Erythroblast (primary cell): Measurements from ENCODE around the gene STT3B.

Source experiments
- DNase-seq, 2 experiments: peaks; one replicate each; lab custom pipeline; 2025; lab: John Stamatoyannopoulos, UW
- GATA1 ChIP-seq: IDR thresholded peaks from 2 replicates; pipeline ENCODE4 v1.6.1; 2011; ENCODE audit warnings: low read depth, mild to moderate bottlenecking, control low read depth, low read length, moderate library complexity
- POLR2A ChIP-seq: IDR thresholded peaks from 2 replicates; pipeline ENCODE4 v1.6.1; 2011; ENCODE audit warnings: mild to moderate bottlenecking, low read length

STT3B gene

DNA sequence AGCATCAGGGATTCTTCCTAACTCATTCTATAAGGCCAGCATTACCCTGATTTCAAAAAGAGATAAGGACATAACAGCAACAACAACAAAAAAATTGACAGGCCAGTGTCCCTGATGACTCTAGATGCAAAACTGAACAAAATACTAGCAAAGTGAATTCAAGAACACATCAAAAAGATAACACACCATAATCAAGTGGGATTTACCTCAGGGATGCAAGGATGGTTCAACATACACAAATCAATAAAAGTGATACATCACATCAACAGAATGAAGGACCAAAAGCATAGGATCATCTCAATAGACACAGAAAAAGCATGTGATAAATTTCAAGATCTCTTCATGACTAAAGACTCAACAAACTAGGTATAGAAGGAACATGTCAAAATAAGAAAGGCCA lies 119.6 kb downstream of the STT3B start:
- DNase-seq: no peak
- TF ChIP-seq GATA1 (no peak), POLR2A (no peak)

DNA sequence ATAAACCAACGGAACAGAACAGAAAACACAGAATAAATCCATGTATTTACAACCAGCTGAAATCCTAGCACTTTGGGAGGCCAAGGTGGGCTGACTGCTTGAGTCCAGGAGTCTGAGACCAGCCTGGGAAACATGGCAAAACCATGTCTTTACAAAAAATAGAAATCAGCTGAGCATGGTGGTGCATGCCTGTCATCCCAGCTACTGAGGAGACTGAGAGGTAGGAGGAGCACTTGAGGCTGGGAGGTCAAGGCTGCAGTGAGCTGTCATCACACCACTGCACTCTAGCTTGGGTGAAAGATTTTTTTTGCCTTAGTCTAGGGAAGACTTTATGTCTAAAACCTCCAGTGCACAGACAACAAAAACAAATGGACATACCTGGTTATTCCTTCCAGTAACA lies 120.7 kb downstream of the STT3B start:
- no peak for TF ChIP-seq POLR2A
- TF ChIP-seq GATA1: no peak
- no peak for DNase-seq

DNA sequence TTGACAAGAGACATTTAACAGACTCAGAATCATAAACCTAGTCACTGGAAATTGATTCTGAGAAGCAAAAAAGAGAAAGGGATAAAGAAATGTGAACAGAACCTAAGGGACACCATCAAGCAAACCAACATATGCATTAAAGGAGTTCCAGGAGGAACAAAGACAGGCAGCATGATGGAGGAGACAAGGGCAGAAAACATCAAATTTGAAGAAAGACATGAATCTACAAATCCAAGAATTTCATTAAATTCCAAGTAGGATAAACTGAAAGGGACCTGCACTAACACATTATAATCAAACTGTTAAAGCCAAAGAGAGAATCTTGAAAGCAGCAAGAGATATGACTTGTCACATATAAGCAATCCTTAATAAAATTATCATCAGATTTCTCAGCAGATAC lies 122.3 kb downstream of the STT3B start:
- no peak for TF ChIP-seq GATA1
- no peak for TF ChIP-seq POLR2A
- no peak for DNase-seq

DNA sequence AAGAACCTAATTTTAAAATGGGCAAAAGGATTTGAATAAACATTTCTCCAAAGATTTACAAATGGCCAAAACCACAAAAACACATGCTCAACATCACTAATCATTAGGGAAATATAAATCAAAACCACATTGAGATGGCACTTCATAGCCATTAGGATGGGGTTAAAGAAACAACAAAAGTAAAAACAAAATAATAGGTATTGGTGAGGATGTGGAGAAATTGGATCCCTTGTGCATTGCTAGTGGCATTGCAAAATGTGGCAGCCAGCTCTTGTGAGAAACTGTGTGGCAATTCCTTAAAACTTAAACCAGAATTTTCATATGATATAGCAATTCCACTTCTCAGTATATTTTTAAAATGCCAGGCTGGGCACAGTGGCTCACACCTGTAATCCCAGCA lies 126.5 kb downstream of the STT3B start:
- no peak for TF ChIP-seq POLR2A
- no peak for TF ChIP-seq GATA1
- no peak for DNase-seq

DNA sequence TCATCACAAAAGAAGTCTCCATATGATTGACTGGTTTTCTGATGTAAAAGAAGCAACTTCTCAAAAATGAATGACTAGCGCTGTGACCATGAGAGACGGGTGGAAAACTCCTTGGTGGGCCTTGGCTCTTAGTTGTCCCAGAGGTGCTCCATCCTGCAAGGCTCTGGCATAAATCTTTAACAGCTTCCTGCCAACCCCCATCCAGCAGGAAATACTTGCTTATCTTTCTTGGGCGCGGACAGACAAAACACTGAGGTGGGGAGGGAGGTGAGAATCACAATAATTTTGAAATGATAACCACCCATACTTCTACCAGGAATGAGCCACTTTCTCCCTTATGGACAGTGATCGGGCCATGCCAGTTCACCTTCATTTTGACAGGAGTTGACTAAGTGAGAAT lies 128.6 kb downstream of the STT3B start:
- TF ChIP-seq GATA1: no peak
- no peak for TF ChIP-seq POLR2A
- DNase-seq: no peak

DNA sequence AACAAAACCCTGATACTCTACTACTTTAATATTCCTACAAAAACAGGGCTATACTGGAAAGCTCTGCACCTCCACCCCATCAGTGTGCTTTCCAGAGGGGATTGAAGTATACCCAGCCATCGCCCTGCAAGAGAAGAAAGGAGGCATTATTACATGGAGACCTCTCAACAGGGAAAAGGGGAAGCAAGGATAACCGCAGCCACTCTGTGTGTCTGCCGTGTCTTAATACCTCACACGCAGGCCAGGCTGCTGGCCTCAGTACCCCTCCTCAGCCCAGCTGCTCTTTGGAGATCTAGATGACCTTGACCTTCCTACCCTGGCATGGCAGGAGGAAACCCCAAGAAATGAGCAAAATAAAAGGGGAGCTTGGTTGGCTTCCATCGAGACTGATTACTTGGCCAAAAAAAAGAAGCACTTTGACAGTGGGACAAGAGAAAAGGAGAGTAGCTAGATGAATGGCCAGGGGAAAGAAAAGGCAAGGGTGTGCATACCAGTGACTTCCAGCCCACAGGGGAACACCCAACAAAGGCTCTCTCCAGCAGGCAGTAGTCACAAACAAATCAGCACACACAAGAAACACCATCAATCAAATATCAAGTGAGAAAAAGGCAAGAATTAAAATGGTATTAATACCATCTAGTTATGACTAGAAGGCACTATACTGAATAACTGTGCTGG lies 129.4 kb downstream of the STT3B start:
- DNase-seq: no peak
- TF ChIP-seq POLR2A (no peak), GATA1 (no peak)

DNA sequence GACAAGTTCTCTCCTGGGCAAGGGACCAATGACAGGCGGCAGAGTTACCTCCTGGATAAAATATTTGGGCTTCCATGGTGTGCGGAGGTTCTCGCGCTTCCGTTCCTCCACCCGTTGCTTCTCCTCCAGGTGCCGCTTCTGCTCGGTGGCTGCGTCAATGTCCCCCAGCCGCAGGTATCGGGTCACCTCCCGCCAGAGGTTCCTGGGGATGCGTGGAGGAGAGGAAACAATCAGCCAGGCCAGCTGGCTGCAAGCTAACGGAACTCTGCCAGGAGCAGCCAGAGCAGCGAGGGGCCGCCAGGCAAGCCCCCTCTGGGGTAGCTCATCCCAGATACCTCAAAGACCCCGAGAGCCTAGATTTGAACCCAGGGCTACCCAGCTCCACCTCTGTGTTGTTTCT lies 131.3 kb downstream of the STT3B start:
- TF ChIP-seq GATA1 (no peak), POLR2A (no peak)
- DNase-seq: no peak

DNA sequence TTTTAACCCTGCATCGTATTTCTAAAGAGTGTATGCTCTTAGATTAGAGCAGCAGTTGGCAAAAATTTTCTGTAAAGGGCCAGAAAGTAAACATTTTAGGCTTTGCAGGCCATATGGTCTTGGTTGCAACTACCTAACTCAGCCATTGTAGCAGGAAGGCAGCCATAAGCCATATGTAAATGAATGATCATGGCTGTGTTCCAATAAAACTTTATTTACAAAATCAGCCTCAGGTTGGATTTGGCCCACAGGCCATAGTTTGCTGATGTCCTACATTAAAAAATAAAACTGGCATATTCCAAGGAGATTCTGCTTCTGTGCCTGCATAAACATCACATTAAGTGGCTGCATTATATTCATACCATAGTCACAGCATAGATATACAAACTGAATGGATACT lies 134.9 kb downstream of the STT3B start:
- no peak for DNase-seq
- TF ChIP-seq GATA1: no peak
- TF ChIP-seq POLR2A: no peak

DNA sequence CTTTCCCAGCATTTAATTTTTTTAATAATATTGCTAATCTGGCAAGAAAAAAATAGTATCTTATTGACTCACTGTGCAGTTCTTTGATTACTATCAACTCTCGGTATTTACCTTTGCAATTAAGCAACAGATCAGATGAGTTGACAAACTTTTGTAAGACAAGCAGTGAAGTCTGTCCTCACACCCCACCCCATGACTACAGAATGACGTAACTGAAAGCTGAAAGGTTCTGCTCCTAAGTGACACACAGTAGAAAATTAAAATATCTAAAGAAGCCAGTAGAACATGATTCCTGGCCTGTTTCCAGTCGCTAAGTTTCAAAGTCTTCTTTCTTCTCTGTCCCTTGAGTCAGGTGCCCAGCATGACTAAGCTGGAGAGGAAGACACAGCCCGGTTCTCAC lies 135.5 kb downstream of the STT3B start:
- no peak for TF ChIP-seq POLR2A
- no peak for TF ChIP-seq GATA1
- no peak for DNase-seq

DNA sequence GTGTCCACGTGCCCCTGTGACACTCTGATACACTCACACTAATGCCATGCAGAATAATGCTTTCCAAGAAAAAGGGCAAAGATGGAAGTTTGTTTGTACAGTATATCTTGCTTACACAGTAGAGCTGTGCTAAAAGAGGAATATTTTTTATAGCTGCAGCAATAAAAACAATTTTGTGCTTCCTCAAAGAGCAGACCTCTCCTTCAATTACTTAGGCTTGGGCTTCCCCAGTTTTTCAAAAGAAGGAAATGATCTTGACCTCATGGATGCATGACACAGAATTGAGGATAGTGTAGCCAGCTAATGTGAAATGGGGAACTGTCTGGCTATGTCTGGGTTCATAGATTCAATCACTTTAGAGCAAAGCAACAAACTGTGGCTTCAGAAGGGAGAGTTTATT lies 137.4 kb downstream of the STT3B start:
- no peak for DNase-seq
- TF ChIP-seq GATA1 (no peak), POLR2A (no peak)

DNA sequence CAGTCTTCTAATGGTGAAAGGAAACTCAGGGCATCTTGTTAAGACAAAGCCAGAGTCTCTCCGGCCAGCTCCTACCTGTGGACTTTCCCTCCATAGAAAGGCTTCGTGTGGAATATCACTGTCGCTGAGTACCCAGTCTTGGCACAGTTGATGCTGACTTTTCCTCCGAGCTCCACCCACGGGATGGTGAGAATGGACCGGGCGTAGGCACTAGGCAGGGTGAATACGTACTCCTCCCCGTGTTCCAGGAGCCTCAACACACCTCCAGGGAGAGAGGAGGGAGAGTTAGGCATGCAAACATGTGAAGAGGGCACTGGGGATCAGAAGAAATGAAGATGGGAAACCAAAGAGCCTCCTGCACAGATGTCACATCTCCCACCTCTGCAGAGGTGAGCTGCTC lies 138.0 kb downstream of the STT3B start:
- TF ChIP-seq GATA1 (no peak), POLR2A (no peak)
- DNase-seq: no peak

DNA sequence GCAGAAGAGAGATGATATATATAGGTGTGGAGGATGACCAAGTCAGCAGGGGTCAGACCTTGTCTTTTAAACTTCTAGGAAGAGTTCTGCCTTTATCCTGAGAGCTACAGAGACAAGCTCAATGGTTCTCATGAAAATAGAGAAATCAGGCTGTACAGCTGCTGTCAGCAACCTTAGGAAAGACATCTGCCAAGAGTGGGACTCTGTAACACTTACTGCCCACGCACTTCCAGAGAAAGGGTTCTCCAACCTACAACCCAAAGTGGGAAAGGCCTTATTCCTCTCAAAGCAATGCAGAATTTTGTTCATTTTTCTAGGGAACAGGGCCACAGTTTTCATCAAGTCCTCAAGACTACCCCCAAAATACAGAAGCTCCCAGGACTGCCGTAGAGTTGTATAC lies 138.7 kb downstream of the STT3B start:
- TF ChIP-seq GATA1 (no peak), POLR2A (no peak)
- no peak for DNase-seq

DNA sequence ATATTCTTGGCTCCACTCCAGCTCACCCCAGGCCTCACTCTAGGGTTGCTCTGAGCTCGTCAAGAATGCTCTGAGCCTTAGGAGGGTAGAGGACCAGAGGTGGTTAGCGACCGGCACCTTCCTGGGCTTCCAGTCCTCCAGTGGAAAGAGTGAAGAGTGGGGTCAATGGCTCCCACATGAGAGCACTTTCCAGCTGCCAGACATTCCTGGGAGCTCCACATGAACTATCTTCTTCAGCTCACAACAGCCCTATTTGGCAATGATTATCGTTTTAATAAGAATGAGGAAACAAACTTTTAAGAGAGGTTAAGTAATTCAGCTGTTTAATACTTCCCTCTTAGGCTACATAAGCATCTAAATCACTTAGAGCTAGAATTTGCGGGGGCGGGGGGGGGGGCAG lies 139.3 kb downstream of the STT3B start:
- no peak for DNase-seq
- no peak for TF ChIP-seq POLR2A
- no peak for TF ChIP-seq GATA1

DNA sequence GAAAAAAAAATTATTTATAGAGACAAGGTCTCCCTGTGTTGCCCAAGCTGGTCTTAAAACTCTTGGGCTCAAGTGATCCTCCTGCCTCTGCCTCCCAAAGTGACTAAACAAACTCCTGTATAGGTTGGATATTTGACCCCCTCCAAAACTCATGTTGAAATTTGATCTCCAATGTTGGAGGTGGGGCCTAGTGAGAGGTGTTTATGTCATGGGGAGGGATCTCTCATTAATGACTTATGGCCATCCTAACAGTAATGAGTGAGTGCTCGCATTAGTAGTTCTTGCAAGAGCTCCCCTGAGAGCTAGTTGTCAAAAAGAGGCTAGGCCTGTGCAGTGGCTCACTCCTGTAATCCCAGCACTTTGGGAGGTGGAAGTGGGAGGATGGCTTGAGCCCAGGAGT lies 141.2 kb downstream of the STT3B start:
- no peak for TF ChIP-seq POLR2A
- TF ChIP-seq GATA1: no peak

DNA sequence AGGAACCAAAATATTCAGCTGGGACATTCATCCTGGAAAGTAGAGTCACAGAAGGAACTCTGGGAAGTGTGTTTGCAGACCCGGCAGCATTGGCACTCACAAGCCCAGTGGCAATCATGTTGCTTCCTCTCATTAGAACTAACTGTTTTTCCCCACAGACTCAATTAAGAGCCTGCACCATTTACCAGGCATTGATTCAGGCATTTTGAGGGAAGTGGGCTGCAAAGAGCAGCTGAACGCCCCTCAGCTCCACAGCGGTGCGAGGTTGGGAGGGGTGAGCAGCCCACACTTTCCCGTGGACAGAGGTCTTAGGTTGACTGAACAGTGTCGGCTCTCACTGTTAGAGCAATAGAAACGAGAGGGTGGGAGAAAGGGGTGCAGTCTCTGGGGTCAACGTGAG lies 143.8 kb downstream of the STT3B start:
- no peak for TF ChIP-seq GATA1
- TF ChIP-seq POLR2A: no peak
- no peak for DNase-seq

More for the DNA sequence above, 141.2 kb downstream of the STT3B start:
- DNase-seq: no peak
